GM18505 (cell line): ENCODE measurements around the gene SH2D3C.

Experiments used
- ATAC-seq: cut with Tn5 transposase; IDR thresholded peaks from one replicate; pipeline ENCODE4 v1.9.1; 2021; ENCODE audit not compliant: unreplicated experiment
- POLR2A ChIP-seq: IDR thresholded peaks from 4 replicates; pipeline ENCODE4 v1.6.1; 2011; ENCODE audit warnings: borderline replicate concordance; ENCODE audit not compliant: insufficient read depth, insufficient read length; ENCODE audit errors: extremely low read depth

Gene SH2D3C

GRCh38 chr9:127778280-127779135 is at the start of gene SH2D3C:
TSS of gene SH2D3C (minus strand) at chr9:127778666. CDS start at chr9:127778627, 39 bp downstream.
- peak; percentile 35 for ATAC-seq
- TF ChIP-seq POLR2A = peak; percentile 64

- no peak for ATAC-seq
- TF ChIP-seq POLR2A = no peak
Observed at GRCh38 chr9:127826253-127826913, 47.9 kb upstream of the SH2D3C start.

GRCh38 chr9:127825319-127826051 is 47.0 kb upstream of the SH2D3C start:
- TF ChIP-seq POLR2A = no peak
- no peak for ATAC-seq

DNA sequence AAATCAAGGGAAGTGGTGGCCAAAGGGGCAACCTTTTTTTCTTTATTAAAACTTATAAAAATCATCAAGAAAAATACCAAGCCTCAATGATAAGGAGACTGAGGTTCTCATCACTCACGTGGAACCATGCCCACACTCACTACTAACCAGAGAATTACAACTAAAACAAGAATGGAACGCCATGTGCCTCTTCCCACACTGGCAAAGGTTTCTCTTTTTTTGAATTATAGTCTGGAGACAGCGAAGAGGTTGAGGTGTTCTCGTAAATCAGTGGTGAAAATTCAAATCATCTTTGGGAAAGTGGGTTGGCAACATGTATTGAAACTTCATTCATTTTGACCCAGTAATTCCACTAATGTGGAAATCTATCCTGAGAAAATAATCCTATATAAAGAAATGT is 43.6 kb upstream of the SH2D3C start:
- no peak for TF ChIP-seq POLR2A

DNA sequence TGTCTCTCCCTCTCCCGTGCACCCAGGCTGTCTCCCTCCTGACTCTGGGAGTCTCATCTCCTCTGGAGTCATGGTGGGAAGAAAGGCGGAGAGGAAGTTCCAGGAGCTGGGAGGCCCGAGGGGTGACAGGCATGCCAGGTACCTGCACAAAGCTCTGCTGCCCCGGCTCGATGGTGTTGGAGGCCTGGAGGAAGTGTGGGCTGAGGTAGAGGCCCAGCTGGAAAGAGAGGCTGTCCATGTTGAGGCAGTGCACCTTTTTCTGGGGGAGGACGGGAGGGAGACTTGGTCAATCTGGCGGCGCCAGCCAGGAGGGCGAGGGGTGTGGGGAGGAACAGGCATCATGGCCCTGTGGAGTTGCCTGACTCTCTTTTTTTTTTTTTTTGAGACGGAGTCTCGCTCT is 40.1 kb upstream of the SH2D3C start:
- TF ChIP-seq POLR2A = no peak
- no peak for ATAC-seq

More for the DNA sequence above, 43.6 kb upstream of the SH2D3C start:
- no peak for ATAC-seq

GRCh38 chr9:127817881-127818434 is 39.5 kb upstream of the SH2D3C start:
- no peak for ATAC-seq
- no peak for TF ChIP-seq POLR2A

- TF ChIP-seq POLR2A = no peak
- ATAC-seq = no peak
Observed at GRCh38 chr9:127816728-127817127, 38.3 kb upstream of the SH2D3C start.

DNA sequence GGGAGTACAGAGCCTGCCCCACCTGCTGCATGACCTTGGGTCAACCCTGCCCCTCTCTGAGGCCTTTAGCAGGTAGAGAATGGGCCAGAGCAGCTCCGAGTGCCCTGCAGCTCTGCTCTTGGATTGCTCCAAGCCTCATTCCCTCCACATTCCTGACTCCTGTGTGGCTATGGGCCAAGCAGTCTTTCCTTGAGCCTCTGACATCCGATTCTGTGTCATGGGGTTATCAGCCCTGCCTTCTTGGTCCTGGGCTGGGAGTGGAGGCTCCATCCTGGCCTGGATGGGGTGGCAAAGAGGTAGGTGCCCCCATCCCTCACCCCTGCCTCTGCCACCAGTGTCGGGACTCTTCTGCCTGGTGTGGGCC is 37.9 kb upstream of the SH2D3C start:
- no peak for ATAC-seq
- no peak for TF ChIP-seq POLR2A

GRCh38 chr9:127815512-127816361 is 37.3 kb upstream of the SH2D3C start:
- ATAC-seq = no peak
- TF ChIP-seq POLR2A = no peak

DNA sequence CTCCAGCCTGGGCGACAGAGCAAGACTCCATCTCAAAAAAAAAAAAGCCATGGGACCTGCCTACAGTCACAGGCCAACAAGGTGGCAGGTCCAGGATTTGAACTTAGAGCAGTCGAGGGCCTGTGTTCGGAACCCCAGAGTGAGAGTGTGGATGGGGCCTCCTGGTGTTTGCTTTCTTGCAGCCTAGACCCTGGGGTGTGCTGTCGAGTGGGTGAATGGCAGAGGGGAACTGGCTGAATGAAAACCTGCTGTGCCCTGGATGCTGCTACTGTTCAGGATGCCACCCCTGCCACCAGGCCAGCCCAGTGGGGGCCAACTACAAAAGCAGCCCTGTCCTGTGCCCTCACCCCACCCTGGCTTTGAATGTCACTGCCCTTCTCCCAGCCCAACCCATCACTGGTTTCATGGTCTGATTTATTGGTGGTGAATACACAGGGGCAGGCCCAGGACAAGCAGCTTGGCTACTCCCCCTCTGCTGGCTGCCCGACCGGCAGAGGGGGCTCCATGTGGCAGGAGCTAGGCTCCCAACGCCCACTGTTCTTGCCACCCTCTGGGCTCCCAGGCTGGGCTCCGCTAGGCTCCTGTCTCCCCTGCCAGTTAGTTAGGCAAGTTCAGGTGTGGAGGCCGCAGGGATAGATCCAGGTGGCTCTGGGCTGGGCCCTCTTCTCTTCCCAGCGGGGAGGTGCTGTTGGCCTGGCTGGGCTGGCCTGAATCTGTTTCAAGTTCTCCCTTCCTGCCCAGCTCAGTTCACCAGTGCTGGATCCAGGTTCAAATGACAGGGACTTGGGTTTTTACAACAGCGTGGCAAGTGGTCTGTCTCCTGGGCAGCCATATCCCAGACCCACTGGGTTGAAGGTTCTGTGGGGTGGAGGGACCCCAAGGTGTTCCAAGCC is 36.4 kb upstream of the SH2D3C start:
- no peak for TF ChIP-seq POLR2A
- ATAC-seq = no peak

DNA sequence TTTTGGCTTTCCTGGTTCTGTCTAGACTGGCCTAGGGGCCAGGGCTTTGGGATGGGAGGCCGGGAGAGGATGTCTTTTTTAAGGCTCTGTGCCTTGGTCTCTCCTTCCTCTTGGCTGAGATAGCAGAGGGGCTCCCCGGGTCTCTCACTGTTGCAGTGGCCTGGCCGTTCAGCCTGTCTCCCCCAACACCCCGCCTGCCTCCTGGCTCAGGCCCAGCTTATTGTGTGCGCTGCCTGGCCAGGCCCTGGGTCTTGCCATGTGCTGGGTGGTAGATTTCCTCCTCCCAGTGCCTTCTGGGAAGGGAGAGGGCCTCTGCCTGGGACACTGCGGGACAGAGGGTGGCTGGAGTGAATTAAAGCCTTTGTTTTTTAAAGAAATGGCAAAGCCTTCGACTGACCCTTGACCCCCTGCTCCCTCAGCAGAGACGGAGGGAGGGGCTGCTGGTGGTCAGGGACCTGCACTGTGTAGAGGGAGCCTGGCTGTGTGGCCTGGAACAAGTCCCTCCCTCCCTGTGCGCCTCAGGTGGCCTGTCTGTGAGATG is 35.3 kb upstream of the SH2D3C start:
- ATAC-seq = no peak
- TF ChIP-seq POLR2A = no peak
